Fibroblast of skin of left biceps (primary cell): ENCODE results near the gene PABPN1.
"Not testable (repeated sequence)": the region's sequence is repeated elsewhere in the genome, so short reads cannot be mapped to it uniquely, and the experiment has no call there.

Experiments
- DNase-seq, 2 experiments: peaks; one replicate each; pipeline ENCODE4 v3.0.0-alpha.2; 2013; ENCODE audit warnings: low read depth in 2 of 2

Gene PABPN1, protein sequence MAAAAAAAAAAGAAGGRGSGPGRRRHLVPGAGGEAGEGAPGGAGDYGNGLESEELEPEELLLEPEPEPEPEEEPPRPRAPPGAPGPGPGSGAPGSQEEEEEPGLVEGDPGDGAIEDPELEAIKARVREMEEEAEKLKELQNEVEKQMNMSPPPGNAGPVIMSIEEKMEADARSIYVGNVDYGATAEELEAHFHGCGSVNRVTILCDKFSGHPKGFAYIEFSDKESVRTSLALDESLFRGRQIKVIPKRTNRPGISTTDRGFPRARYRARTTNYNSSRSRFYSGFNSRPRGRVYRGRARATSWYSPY

DNA sequence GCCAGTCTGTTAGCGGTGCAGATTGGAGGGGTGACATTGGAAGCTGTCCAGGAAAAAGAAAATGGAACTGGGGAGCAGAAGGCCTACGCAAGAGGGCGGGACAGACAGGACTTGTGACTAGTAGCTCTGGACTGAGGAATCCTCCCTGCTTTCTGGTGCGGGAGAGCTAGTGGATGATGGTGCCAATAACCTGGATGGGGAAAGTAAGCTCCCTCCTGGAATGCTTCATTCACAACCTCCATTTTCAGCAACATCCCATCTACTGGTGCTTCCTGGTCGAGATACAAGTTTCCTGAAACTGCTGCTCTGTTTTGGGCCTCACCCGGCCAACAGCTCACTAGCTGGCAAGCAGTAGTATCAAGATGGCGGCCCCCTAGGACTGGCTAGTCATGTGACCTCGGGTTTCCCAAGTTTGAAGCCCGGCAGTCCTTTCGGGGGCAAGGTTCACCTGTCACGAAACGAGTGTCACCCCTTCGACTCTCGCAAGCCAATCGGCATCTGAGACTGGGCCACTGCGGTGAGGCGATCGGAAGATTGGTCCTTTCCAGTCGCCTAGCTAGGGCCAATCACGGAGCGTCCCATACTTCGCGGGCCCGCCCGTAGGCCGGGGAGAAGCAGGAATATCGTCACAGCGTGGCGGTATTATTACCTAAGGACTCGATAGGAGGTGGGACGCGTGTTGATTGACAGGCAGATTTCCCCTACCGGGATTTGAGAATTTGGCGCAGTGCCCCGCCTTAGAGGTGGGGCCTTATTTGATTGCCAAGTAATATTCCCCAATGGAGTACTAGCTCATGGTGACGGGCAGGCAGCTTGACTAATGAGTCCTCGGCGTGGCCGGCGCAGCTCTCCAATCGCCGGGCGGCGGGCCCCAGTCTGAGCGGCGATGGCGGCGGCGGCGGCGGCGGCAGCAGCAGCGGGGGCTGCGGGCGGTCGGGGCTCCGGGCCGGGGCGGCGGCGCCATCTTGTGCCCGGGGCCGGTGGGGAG, at the start of gene PABPN1:
PABPN1 (plus strand) TSS at position 874 of the 988 bp plus-strand sequence; CDS start at position 887, 13 bp downstream.
- DNase-seq, result peak; percentile 100

DNA sequence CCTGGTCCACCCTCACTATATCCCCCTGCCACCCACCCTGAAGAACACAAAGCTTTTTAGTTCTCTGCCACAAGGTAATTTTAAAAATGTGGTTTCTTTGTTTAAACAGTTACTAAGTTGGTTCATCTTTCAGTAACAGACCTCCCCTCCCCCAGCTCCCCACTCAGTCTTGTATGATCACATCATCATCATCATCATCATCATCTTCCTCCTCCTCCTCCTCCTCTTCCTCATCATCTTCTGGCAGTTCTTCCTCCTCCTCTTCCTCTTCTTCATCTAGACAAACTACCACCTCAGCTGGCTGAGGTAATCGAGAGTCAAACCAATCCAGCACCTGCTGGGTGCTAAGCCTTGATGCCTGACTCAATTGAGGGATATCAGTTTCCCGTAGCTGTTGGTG, 45.8 kb upstream of the PABPN1 start:
- no peak for DNase-seq

DNA sequence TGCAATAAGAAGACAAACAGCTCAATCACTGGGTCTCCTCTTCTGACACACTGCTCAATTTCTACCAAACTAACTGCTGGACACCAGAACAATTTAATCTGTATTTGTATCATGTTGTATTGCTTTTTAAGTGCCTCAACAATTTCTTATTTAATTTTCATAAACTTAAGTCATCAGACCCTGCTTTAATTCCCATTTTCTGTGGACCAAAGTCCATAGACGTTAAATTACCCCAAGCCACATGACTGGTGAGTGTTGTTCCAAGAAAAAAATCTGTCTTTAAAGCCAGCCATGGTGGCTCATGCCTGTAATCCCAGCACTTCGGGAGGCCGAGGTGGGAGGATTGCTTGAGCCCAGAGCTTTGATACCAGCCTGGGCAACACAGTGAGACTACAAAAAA, 44.1 kb upstream of the PABPN1 start:
- no peak for DNase-seq

DNA sequence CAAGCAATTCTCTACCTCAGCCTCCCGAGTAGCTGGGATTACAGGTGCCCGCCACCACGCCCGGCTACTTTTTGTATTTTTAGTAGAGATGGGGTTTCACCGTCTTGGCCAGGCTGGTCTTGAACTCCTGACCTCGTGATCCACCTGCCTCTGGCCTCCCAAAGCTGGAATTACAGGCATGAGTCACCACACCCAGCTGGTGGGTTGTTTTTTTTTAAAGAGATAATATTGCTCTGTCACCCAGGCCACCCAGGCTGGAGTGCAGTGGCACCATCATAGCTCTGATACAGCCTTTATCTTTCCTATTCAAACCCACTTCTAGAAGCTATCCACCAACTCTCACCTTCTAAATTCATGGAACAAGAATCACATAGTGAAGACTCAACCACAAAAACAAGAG, 43.3 kb upstream of the PABPN1 start:
- DNase-seq, result not testable (repeated sequence)

DNA sequence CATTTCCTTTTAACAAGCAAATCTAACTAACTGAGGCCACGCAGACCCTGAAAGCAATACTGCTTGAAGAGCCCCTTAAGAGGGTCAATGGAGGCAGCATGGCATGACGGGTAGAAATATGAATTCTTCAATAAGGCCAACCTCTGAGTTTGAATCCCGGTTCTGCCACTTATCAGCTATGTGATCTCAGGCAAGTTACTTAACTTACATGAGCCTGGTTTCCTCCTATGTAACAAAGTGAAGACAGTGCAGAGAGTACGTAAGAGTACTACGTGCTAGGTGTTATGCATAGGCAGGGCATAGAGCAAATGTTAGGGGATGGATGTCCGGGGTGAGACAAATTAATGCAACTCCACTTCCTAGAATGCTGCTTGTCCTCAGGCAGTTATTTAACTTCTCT, 40.0 kb upstream of the PABPN1 start:
- no peak for DNase-seq

DNA sequence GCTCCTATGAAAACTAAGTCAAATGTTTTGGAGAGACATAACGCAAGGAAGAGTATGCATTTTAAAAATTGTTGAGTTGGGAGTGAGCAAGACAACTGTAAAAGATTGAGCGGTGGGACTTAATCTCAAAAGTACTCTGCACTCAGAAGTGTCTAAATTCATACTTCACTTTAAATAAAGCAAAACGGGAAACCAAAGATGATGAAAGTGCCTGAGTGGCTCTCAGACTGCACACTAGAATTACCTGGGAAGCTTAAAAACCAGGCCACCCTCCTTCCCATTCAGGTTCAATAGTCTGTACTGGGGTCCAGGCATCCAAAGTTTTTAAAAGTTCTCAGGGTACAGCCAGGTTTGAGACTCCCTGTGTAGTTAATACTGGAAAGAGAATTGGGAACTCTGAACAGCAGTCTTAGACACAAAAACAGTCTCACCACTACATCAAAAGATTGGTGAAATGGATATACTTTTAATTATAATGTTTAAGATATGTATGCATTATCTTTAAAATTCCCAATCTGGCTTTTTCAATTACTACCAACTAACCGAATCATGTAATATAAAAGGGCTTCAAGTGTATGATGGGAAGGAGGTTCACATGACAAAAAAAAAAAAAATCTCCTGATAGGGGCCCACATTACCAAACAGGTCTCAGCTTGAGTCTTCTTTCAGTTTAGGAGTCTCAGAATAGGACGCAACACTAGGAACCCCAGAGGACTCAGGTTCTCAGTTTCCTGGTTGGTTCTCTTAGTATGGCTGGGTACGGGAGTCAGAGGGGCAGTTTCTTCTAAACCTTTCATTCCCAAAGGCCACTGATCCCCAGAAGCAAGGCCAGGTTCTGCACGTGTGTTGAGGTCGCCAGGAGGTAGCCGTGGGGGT, 36.4 kb upstream of the PABPN1 start:
- no peak for DNase-seq

DNA sequence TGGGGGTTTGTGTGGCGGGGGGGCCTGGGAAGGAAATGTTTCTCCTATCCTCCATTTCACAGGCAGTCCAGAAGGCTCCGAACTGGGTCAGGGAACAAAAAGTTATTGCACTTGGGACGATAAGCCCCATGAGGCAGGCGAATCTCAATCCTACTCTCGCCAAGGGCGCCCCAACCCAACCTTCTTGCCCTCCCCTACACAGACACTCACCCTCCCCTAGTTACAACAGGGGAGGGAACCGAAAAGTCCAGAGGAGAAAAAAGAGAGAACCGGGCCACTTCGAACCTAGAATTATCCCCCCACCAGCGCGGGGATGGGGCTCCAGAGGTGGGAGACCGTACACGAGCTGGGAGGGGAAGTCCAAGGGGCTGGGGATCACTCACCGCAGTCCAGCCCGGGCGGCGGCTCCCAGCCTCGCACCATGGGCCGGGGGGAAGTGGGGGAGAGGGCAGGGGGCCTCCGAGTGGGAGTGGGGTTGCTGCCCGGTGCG, 35.7 kb upstream of the PABPN1 start:
- no peak for DNase-seq

DNA sequence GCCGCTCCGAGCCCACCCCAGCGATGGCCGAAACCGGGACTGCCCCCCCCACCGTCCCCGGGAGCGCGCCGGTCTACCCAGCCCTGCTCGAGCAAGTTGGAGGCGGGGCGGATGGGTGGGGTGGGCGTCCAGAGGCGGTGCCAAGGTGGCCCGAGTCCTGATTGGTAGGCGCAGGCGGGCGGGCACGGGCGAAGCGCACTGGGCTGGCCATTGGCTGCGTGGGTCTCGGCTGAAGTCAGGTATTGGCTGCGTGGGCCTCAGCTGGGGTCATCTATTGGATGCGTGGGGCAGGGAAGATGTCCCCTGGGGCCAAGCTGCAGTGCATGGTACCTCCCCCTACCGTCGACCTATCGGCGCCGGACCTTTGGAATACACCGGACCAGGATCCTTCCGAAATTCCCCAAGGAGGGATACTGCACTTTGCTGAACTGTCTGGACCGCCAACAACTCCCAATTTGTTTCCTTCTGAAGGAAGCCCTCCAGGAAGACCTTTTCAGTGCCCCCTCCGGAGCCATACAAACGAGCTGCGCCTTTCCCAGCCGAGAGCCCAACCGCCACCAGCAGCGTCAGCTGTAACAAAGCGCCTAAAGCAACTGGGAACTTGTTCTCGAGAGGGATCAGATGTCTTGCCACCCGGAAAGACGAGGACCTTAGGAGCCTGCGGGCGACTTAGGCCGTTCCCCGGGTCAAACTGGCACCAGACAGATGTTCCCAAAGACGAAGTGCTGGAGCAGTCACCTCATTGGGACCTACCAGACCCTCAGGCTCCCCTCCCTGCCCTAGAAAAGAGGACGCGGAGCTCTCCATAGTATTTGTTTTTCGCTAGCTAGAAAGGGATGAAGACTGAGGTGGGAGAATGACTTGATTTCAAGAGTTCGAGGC, 35.0 kb upstream of the PABPN1 start, which contains the start of gene HOMEZ:
HOMEZ (minus strand) TSS at position 113 of the 882 bp plus-strand sequence. CDS start 180 bp downstream, outside the sequence.
- peak; percentile 95 for DNase-seq

DNA sequence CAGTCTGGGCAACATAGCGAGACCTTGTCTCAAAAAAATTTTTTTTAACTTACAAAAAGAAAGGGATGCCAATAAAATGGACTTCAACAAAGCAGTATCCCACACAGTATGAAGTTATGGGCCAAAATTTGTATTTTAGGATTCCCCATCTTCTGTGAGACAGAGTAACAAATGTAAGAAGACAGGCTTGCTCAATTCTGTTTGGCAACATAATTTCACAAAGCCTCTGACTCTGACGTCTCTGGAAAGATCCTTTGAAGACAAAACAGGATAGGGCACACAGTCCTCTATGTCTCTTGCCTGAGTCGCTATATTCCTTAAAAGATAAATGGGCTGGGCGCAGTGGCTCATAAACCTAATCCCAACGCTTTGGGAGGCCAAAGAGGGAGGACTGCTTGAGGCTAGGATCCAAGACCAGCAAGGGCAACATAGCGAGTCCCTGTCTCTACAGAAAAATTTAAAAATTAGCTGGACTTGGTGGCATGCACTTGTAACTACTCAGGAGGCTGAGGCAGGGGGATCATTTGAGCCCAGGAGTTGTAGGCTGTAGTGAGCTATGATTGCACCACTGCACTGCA, 34.3 kb upstream of the PABPN1 start:
- DNase-seq, result no peak

DNA sequence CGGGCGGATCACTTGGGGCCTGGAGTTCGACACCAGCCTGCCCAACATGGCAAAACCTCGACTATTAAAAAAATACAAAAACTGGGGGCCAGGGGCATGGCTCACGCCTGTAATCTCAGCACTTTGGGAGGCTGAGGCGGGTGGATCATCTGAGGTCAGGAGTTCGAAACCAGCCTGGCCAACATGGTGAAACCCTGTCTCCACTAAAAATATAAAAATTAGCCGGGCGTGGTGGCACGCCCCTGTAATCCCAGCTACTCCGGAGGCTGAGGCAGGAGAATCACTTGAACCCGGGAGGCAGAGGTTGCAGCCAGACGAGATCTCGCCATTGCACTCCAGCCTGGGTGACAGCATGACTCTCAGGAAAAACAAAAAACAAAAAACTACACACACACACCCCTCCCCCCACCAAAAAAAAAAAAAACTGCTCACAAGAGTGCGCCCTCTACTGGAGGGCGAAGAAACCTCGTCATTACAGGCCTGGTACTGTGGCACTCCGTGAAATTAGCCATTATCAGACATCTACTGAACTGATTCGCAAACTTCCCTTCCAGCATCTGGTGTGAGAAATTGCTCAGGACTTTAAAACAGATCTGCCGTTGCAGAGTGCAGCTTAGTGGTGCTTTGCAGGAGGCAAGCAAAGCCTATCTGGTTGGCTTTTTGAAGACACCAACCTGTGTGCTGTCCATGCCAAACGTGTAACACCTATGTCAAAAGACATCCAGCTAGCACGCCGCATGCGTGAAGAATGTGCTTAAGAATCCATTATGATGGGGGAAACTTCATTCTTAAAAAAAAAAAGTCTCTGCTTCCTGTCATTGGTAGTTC, 26.3 kb upstream of the PABPN1 start:
- DNase-seq, result no peak

DNA sequence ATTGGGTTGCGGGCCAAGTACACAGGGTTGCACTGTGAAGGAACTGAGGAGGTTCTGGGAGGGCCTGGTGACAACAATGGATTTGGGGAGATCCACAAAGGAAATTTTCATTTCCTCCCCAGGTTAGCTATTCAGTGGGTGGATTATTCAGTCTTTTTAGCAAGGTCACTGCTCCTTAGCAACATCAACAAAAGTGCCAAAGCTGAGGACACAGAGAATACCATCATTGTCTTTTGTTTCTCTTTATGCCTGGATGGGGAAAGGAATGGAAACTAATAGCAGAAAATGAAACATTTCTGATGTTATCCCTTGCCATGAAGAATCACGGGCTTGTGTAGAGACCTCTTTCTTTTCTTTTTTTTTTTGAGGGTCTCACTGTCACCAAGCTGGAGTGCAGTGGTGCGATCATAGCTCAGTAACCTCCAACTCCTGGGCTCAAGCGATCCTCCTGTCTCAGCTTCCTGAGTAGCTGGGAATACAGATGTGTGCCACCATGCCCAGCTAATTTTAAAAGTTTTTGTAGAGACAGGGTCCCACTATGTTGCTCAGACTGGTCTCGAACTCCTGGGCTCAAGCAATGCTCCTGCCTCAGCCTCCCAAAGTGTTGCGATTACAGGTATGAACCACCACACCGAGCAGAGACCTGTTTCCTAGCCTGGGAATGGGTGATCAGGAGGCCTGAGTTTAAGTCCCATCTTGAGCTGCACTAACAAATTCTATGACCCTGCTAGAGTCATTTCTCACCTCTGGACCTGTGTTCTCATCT, 25.1 kb upstream of the PABPN1 start:
- no peak for DNase-seq

DNA sequence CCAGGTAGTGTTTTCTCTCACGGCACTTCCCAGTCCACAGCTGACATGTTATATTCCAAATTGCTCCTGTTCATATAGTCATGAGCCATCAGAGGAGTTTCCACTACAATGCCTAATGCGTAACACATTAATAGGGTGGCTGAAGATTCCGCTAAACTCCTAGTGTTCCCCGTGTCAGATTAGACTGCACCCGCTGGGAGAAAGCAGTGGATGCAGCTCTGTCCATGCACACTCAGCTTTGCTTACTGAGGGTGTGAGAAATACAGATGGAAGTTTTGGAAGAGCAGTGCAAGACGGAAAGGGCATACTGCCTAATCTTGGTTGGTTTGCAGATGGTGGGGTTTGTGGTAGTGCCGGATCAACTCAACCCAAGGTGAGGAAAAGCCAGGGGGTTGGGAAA, 24.2 kb upstream of the PABPN1 start:
- DNase-seq, result no peak

DNA sequence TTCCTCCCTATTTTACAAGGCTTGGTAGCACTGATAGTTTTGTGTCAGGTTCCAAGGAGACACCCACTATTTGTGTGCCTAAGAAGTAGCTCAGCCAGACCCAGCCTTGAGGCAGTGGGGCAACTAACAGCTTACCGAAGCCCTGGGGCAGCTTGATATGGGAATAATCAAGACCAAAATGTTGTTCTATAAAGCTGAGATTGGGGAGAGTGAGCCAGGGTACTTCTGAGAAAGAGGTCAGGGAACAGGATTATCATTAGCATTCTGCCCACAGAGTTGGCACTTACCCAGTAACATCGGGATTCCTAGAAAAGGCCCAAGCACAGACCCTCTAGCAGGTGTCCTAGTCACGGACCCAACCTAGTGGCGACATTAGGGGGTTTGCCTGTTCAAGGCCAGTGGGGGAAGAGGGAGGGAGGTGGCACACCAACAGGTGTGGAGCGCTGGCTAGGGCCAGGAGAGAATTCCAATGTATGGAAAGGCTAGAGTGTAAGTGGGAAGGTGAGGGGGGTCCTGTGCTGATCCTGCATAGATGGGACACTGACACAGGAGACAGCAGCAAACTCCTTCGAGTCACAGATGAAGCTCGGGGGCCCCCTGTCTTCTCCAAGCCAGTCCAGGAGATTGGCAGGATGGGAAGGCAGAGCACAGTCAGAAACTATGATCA, 23.5 kb upstream of the PABPN1 start:
- no peak for DNase-seq

DNA sequence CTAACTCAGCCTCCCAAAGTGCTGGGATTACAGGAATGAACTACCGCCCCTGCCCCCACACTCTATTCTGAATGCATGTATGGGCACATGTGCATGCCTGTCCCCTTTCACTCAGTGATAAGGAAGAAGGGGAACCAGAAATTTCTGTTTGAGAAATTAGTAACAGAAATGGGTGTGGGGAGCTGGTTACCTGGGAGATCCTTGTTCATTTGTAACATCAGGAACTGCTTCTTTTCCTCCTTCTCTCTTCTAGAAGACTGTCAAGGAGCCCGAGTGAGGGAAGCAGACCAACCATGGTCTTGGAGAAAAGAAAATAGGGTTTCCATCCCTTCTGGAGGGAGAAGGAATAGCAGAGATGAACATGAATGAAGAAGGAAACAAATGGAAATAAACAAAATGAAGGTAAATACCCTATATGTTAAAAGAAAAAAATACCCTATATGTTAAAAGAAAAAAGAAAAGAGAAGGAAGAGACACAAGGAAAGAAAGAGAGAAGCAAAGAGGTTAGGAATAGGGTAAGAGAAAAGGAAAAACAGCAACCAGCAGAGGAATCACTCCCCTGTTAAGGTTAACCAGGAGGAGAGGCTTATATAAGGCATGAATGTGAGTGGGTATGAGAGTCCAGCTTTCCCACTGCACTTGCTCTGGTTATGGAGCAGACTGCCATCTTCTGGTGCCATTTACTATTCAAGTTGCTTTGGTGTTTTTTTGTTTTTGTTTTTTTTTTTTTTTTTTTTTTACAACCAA, 21.9 kb upstream of the PABPN1 start:
- no peak for DNase-seq

DNA sequence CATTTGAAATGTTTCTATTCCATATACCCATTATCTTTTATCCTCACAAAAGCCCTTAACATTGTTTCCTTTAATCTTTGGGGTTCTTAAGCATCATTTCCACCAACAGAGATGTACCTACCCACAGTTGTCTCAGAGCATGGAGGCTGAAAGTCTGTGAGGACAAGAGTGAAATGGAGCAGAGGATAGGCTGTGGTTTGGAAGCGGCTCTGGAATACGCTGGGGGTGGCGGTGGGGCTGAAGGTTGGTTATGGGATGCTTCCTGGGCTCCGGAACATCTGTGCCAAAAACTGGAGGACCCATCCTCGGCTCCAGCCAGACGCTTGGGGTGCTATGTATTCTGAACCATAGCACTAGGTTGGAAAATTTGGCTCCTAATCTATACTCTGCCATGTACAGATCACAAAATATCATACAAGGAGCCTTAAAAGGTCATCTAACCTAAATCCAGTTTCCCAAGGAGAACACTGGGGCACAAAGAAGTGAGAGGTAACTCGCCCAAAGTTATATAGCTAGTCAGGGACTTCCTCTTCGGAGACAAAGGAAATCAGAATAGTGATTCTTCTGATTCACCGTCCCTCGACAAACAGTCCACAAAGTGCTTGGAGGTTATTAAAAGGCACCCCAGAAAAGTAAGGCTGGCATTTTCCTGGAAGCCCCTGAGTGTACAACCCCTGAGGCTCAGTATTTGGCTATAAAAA, 21.1 kb upstream of the PABPN1 start:
- DNase-seq, result no peak

DNA sequence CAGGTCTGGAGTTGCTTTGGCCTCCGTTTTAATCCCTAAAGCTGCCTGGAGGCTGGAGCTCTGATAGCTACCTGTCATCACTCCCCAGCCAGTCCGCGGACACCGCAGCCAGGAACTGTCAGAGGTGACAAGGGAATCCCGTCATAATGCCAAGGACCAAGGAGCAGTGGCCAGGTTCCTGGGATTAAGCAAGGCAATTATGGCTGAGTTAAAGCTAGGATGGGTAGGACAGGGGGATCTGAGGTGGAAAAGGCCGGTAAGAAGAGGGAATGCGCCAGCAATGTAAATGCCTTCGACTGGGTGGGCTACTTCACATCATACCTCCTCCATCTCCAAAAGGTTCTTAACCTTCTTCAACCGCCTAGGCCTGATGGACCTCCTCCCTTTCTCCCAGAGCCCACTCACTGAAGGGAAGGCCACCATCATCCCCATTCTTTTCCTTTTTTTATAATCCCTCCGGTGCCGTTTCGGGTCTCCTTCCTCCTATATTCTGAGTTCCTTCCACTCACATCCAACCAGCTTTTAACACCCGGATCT, 20.5 kb upstream of the PABPN1 start:
- DNase-seq, result no peak
